ENCODE measurements around the gene PNMA1. TPM values are rescaled to one million over a fixed set of nuclear protein-coding genes. Genes with fewer than 3 reads are reported as not detected.
A peak's percentile ranks its signal among the peaks of the same experiment; 100 is the strongest.

Gene PNMA1
- total RNA-seq, 1 donor from 2014 or later, result 32.7 TPM

- Mint-ChIP-seq H3K4me1 (ENCODE audit: unreplicated experiment) (peaks cover 35% of the 10 kb centered on the region), H3K36me3 (ENCODE audit: low read depth, unreplicated experiment) (peaks cover 55% of the 10 kb centered on the region)
- DNase-seq (ENCODE audit: low spot score), result no peak
Observed at GRCh38 chr14:73723797-73724661, 9.8 kb upstream of the PNMA1 start.

GRCh38 chr14:73723406-73723796 lies 9.2 kb upstream of the PNMA1 start:
- no peak for DNase-seq (ENCODE audit: low spot score)
- peaks cover 3% of the 10 kb centered on the region for H3K27me3 Mint-ChIP-seq (ENCODE audit: unreplicated experiment)
- H3K4me1 Mint-ChIP-seq (ENCODE audit: unreplicated experiment), result peaks cover 29% of the 10 kb centered on the region
- H3K36me3 Mint-ChIP-seq (ENCODE audit: low read depth, unreplicated experiment), result peaks cover 52% of the 10 kb centered on the region
- H3K27ac Mint-ChIP-seq (ENCODE audit: unreplicated experiment), result no peak overlapping the region
- no peaks in the 10 kb centered on the region for H3K9me3 Mint-ChIP-seq (ENCODE audit: unreplicated experiment)
- H3K4me3 Mint-ChIP-seq (ENCODE audit: unreplicated experiment), result peak overlapping the region; percentile 43
- no peak for TF ChIP-seq CTCF (IDR thresholded peaks at IDR 0.05; ENCODE audit: unreplicated experiment)

More at GRCh38 chr14:73723797-73724661, 9.8 kb upstream of the PNMA1 start:
- Mint-ChIP-seq H3K4me3 (ENCODE audit: unreplicated experiment) (peak overlapping the region; percentile 43), H3K27ac (ENCODE audit: unreplicated experiment) (peak overlapping the region; percentile 74), H3K27me3 (ENCODE audit: unreplicated experiment) (peaks cover 3% of the 10 kb centered on the region), H3K9me3 (ENCODE audit: unreplicated experiment) (no peaks in the 10 kb centered on the region)
- no peak for TF ChIP-seq CTCF (IDR thresholded peaks at IDR 0.05; ENCODE audit: unreplicated experiment)

- H3K4me1 Mint-ChIP-seq (ENCODE audit: unreplicated experiment), result peaks cover 27% of the 10 kb centered on the region
Observed at GRCh38 chr14:73722581-73722980, 8.4 kb upstream of the PNMA1 start.

GRCh38 chr14:73721101-73721821 lies 7.1 kb upstream of the PNMA1 start:
- peaks cover 45% of the 10 kb centered on the region for H3K36me3 Mint-ChIP-seq (ENCODE audit: low read depth, unreplicated experiment)
- DNase-seq (ENCODE audit: low spot score), result no peak
- H3K9me3 Mint-ChIP-seq (ENCODE audit: unreplicated experiment), result no peaks in the 10 kb centered on the region
- H3K27me3 Mint-ChIP-seq (ENCODE audit: unreplicated experiment), result peaks cover 6% of the 10 kb centered on the region
- H3K4me3 Mint-ChIP-seq (ENCODE audit: unreplicated experiment), result no peak overlapping the region
- H3K27ac Mint-ChIP-seq (ENCODE audit: unreplicated experiment), result no peak overlapping the region
- no peak for TF ChIP-seq CTCF (IDR thresholded peaks at IDR 0.05; ENCODE audit: unreplicated experiment)
- peaks cover 27% of the 10 kb centered on the region for H3K4me1 Mint-ChIP-seq (ENCODE audit: unreplicated experiment)

More at GRCh38 chr14:73722581-73722980, 8.4 kb upstream of the PNMA1 start:
- DNase-seq (ENCODE audit: low spot score), result no peak
- Mint-ChIP-seq H3K27me3 (ENCODE audit: unreplicated experiment) (peaks cover 6% of the 10 kb centered on the region), H3K4me3 (ENCODE audit: unreplicated experiment) (peak overlapping the region; percentile 45), H3K27ac (ENCODE audit: unreplicated experiment) (no peak overlapping the region), H3K9me3 (ENCODE audit: unreplicated experiment) (no peaks in the 10 kb centered on the region), H3K36me3 (ENCODE audit: low read depth, unreplicated experiment) (peaks cover 45% of the 10 kb centered on the region)
- no peak for TF ChIP-seq CTCF (IDR thresholded peaks at IDR 0.05; ENCODE audit: unreplicated experiment)
